Mucosa of descending colon (tissue), 3 donors: ENCODE measurements around the gene HOXD9. TPM values are rescaled to one million over a fixed set of nuclear protein-coding genes. Genes with fewer than 3 reads are reported as not detected.

ENCODE experiments used
- ATAC-seq: fragments of 200-7000 bp; cut with Tn5 transposase; one replicate; pipeline ENCODE4 v1.9.1; 2020; ENCODE audit warnings: mild to moderate bottlenecking, moderate library complexity
- DNase-seq, 3 donors: peaks; one replicate each; pipeline ENCODE4 v3.0.0-alpha.2; 2020
- H3K36me3 ChIP-seq: fragments of 200-600 bp; one replicate; pipeline ENCODE4 v1.8.0; 2021; ENCODE audit warnings: low read depth, mild to moderate bottlenecking
- H3K4me1 ChIP-seq: fragments of 200-600 bp; one replicate; pipeline ENCODE4 v1.8.0; 2021; ENCODE audit warnings: low read depth, mild to moderate bottlenecking
- H3K4me3 ChIP-seq: fragments of 200-600 bp; one replicate; pipeline ENCODE4 v1.8.0; 2021; ENCODE audit warnings: mild to moderate bottlenecking
- H3K9me3 ChIP-seq: fragments of 200-600 bp; one replicate; pipeline ENCODE4 v1.8.0; 2021; ENCODE audit warnings: mild to moderate bottlenecking
- CTCF ChIP-seq: fragments of 200-600 bp; IDR thresholded peaks from one replicate; pipeline ENCODE4 v1.8.0; 2022; ENCODE audit warnings: antibody characterized with exemption, mild to moderate bottlenecking
- intact Hi-C, 2 donors: fragments of 100-400 bp; cut with DNase I in 1 of 2; cut with micrococcal nuclease in 1 of 2; formaldehyde crosslinking; loops; one replicate each; pipeline versions ENCODE4 v1.11.0 to v1.11.1; 2022; cut with DNase I, micrococcal nuclease
- microRNA-seq: library from miRNA; unstranded; fragments of <30 nt; microRNA quantifications from one replicate; pipeline ENCODE4, GENCODE V29; 2019
- total RNA-seq, 3 donors: library from RNA; stranded (reverse); fragmentation: NEBNext Ultra II Directional in 2 of 3; extraction: Animal tissue kit (Norgen Biotek cat#: 25700) in 2 of 3; gene quantifications; one replicate each; pipeline versions ENCODE4 v1.2.1 to v1.2.4, GENCODE V29; 2021 to 2023
- donor health status: DM: no; HTN: no; CAD: no; lungs with moderate emphysema.
- donor health status: DM: no; HTN: no; CAD: no.
- donor health status: DM: no; HTN: yes; CAD: no.

Gene HOXD9
- total RNA-seq, 3 donors from 2014 or later, result 2.1 to 5.6 (median 2.2) TPM

GRCh38 chr2:176173567-176174381 lies 51.3 kb downstream of the HOXD9 start:
- no peaks in the 10 kb centered on the region for H3K36me3 ChIP-seq
- TF ChIP-seq CTCF, result no peak
- H3K4me1 ChIP-seq, result peaks cover 14% of the 10 kb centered on the region
- DNase-seq (no peak), ATAC-seq (no peak)
- intact Hi-C loops, result no loop called here
- H3K4me3 ChIP-seq, result no peak overlapping the region
- no peaks in the 10 kb centered on the region for H3K9me3 ChIP-seq

GRCh38 chr2:176174382-176174823 lies 51.9 kb downstream of the HOXD9 start:
- H3K4me3 ChIP-seq, result no peak overlapping the region

More at GRCh38 chr2:176174382-176174823, 51.9 kb downstream of the HOXD9 start:
- intact Hi-C loops, result no loop called here
- Histone ChIP-seq H3K9me3 (no peaks in the 10 kb centered on the region), H3K36me3 (no peaks in the 10 kb centered on the region), H3K4me1 (peaks cover 19% of the 10 kb centered on the region)
- no peak for TF ChIP-seq CTCF
- peak; percentile 20 for ATAC-seq
- peak in 1 of 3 donors; percentile 37 for DNase-seq

Small RNA genes within 50 kb of the gene (microRNA-seq; reads per million reads assigned to microRNA genes)
- gene MIR10B, result 20,104 reads per million, percentile 97 among the genes with 10 or more reads in this experiment

Other genes starting within 250 kb of the HOXD9 start
- 10 to 100 TPM; 33.4 to 35.9 (median 35.3) TPM for gene LNPK, start 120.5 kb upstream of the HOXD9 start, total RNA-seq
- gene EVX2, start 38.8 kb upstream of the HOXD9 start, total RNA-seq, result under 1 TPM in 1 of 3 donors, not detected in 2; 0.12 TPM
- 1 to 10 TPM in 2 of 3 donors, not detected in 1; 1.1 to 1.5 TPM for gene HOXD13, start 30.0 kb upstream of the HOXD9 start, total RNA-seq
- not detected for gene HOXD12, start 22.9 kb upstream of the HOXD9 start, total RNA-seq
- gene HOXD11, start 15.4 kb upstream of the HOXD9 start, total RNA-seq, result 1 to 10 TPM; 1.2 to 2.1 (median 2.1) TPM
- 1 to 10 TPM; 1.8 to 4.1 (median 3.0) TPM for gene HOXD10, start 5.9 kb upstream of the HOXD9 start, total RNA-seq
- 10 to 100 TPM in 1 of 3 donors, 1 to 10 TPM in 2; 4.9 to 13.8 (median 5.6) TPM for gene HOXD8, start 7.0 kb downstream of the HOXD9 start, total RNA-seq
- 1 to 10 TPM; 4.7 to 6.5 (median 5.9) TPM for gene HOXD4, start 28.8 kb downstream of the HOXD9 start, total RNA-seq
- 1 to 10 TPM; 5.8 to 7.0 (median 6.0) TPM for gene HOXD3, start 34.6 kb downstream of the HOXD9 start, total RNA-seq
- 1 to 10 TPM; 2.2 to 5.9 (median 4.6) TPM for gene HOXD1, start 65.9 kb downstream of the HOXD9 start, total RNA-seq
- gene MTX2, start 146.7 kb downstream of the HOXD9 start, total RNA-seq, result 10 to 100 TPM; 27.5 to 29.9 (median 29.8) TPM